IMR-90 (cell line): ENCODE data around the gene PPP1R1A. TPM values are rescaled to one million over a fixed set of nuclear protein-coding genes. Genes with fewer than 3 reads are reported as not detected.

Experiments used
- ATAC-seq: fragments of 200-7000 bp; cut with Tn5 transposase; 2 replicates; pipeline ENCODE4 v1.9.1; 2020; ENCODE audit warnings: low read depth, mild to moderate bottlenecking, moderate library complexity
- BruUV-seq: library from RNA; stranded (reverse); fragments of 400-500 nt; replicated peaks from 2 replicates; lab custom pipeline; 2021; lab: Mats Ljungman, UMichigan
- CTCF ChIA-PET: fragments of 300-600 bp; formaldehyde crosslinking; extraction: SDS; loops from one replicate; lab custom pipeline; 2021; ENCODE audit warnings: antibody characterized with exemption; lab: Yijun Ruan, JAX
- POLR2A ChIA-PET: fragments of 300-600 bp; sonication (Branson Sonifier 250); formaldehyde crosslinking; loops from one replicate; lab custom pipeline; 2022; ENCODE audit warnings: antibody characterized with exemption; ENCODE audit not compliant: unreplicated experiment; lab: Charles Lee
- DNase-seq: peaks from one replicate; pipeline ENCODE4 v3.0.0; 2013
- H2AFZ ChIP-seq: replicated peaks from 2 replicates; pipeline ENCODE3; 2013; ENCODE audit warnings: low read length, mild to moderate bottlenecking; ENCODE audit not compliant: poor library complexity
- H2AK5ac ChIP-seq: 2 replicates; pipeline ENCODE4 v1.6.1; 2013; ENCODE audit warnings: low read depth, low read length, inconsistent platforms
- H2AK9ac ChIP-seq: replicated peaks from 2 replicates; pipeline ENCODE3; 2013; ENCODE audit warnings: mild to moderate bottlenecking, low read depth, low read length, moderate library complexity; ENCODE audit not compliant: poor library complexity
- H2BK120ac ChIP-seq: 2 replicates; pipeline ENCODE4 v1.6.1; 2013; ENCODE audit warnings: low read depth, low read length, inconsistent platforms
- H2BK15ac ChIP-seq: 3 replicates; pipeline ENCODE4 v1.6.1; 2013; ENCODE audit warnings: low read depth, low read length, inconsistent platforms
- H2BK20ac ChIP-seq: 2 replicates; pipeline ENCODE4 v1.6.1; 2013; ENCODE audit warnings: low read depth, mild to moderate bottlenecking, inconsistent platforms, low read length, moderate library complexity
- H2BK5ac ChIP-seq: 2 replicates; pipeline ENCODE4 v1.6.1; 2013; ENCODE audit warnings: mild to moderate bottlenecking, low read depth, low read length, inconsistent platforms; ENCODE audit not compliant: poor library complexity, severe bottlenecking
- H3K14ac ChIP-seq: replicated peaks from 2 replicates; pipeline ENCODE4 v1.6.1; 2013; ENCODE audit warnings: low read depth, low read length, inconsistent platforms
- H3K18ac ChIP-seq: 2 replicates; pipeline ENCODE4 v1.6.1; 2013; ENCODE audit warnings: low read depth, low read length, control low read depth
- H3K23ac ChIP-seq: 2 replicates; pipeline ENCODE4 v1.6.1; 2013; ENCODE audit warnings: low read depth, low read length, inconsistent platforms
- H3K27ac ChIP-seq: 2 replicates; pipeline ENCODE4 v1.5.1; 2013; ENCODE audit warnings: mild to moderate bottlenecking, control low read depth, low read length; ENCODE audit not compliant: insufficient read depth
- H3K27me3 ChIP-seq: 2 replicates; pipeline ENCODE4 v1.6.1; 2013; ENCODE audit warnings: low read length; ENCODE audit not compliant: control insufficient read depth, insufficient read depth
- H3K36me3 ChIP-seq: 2 replicates; pipeline ENCODE4 v1.6.1; 2013; ENCODE audit warnings: low read length, mixed read lengths; ENCODE audit not compliant: control insufficient read depth, insufficient read depth
- H3K4ac ChIP-seq: 2 replicates; pipeline ENCODE4 v1.6.1; 2013; ENCODE audit warnings: low read depth, low read length, inconsistent platforms
- H3K4me1 ChIP-seq: 2 replicates; pipeline ENCODE4 v1.6.1; 2013; ENCODE audit warnings: low read length, mixed read lengths; ENCODE audit not compliant: control insufficient read depth, insufficient read depth
- H3K4me2 ChIP-seq: 2 replicates; pipeline ENCODE4 v1.6.1; 2013; ENCODE audit warnings: low read depth, mild to moderate bottlenecking, control low read depth, low read length, moderate library complexity
- H3K4me3 ChIP-seq: 2 replicates; pipeline ENCODE4 v1.5.1; 2013; ENCODE audit warnings: low read depth, mild to moderate bottlenecking, control low read depth, low read length, moderate library complexity; ENCODE audit not compliant: insufficient read depth
- H3K56ac ChIP-seq: 2 replicates; pipeline ENCODE4 v1.6.1; 2013; ENCODE audit warnings: low read length, inconsistent platforms; ENCODE audit not compliant: insufficient read depth; ENCODE audit errors: extremely low read depth
- H3K79me1 ChIP-seq, 2 experiments: 2 replicates each; pipeline ENCODE4 v1.6.1; 2013; ENCODE audit warnings: low read length in 2 of 2, inconsistent platforms in 1 of 2, low read depth in 1 of 2
- H3K9ac ChIP-seq: 2 replicates; pipeline ENCODE4 v1.6.1; 2013; ENCODE audit warnings: low read depth, low read length, control low read depth
- H3K9me1 ChIP-seq: 2 replicates; pipeline ENCODE4 v1.6.1; 2013; ENCODE audit warnings: low read length, inconsistent platforms; ENCODE audit not compliant: insufficient read depth
- H3K9me3 ChIP-seq: 2 replicates; pipeline ENCODE4 v1.6.1; 2013; ENCODE audit warnings: low read length; ENCODE audit not compliant: control insufficient read depth, insufficient read depth
- H4K20me1 ChIP-seq: 2 replicates; pipeline ENCODE4 v1.6.1; 2013; ENCODE audit warnings: low read length, inconsistent platforms; ENCODE audit not compliant: insufficient read depth
- H4K5ac ChIP-seq: 2 replicates; pipeline ENCODE4 v1.6.1; 2013; ENCODE audit warnings: mild to moderate bottlenecking, low read depth, low read length, control low read depth
- H4K8ac ChIP-seq, 2 experiments: 2 replicates each; pipeline ENCODE4 v1.6.1; 2013; ENCODE audit warnings: low read depth in 2 of 2, low read length in 2 of 2, control low read depth in 1 of 2, inconsistent platforms in 1 of 2
- H4K91ac ChIP-seq: 2 replicates; pipeline ENCODE4 v1.6.1; 2013; ENCODE audit warnings: low read depth, low read length, inconsistent platforms; ENCODE audit not compliant: insufficient read depth
- BHLHE40 ChIP-seq: fragments of 150-350 bp; IDR thresholded peaks from 2 replicates; pipeline ENCODE4 v1.6.1; 2016; ENCODE audit warnings: mild to moderate bottlenecking, low read depth, low read length
- CEBPB ChIP-seq: IDR thresholded peaks from 2 replicates; pipeline ENCODE4 v1.6.1; 2012; ENCODE audit warnings: low read depth, low read length, improper control_type of control experiment
- CHD1 ChIP-seq: IDR thresholded peaks from 2 replicates; pipeline ENCODE4 v1.6.1; 2012; ENCODE audit warnings: low read depth, low read length, improper control_type of control experiment
- ELK1 ChIP-seq: fragments of 150-350 bp; IDR thresholded peaks from 2 replicates; pipeline ENCODE4 v1.6.1; 2016; ENCODE audit warnings: low read depth, mild to moderate bottlenecking, low read length, moderate library complexity, borderline replicate concordance
- FOS ChIP-seq: fragments of 150-350 bp; IDR thresholded peaks from 2 replicates; pipeline ENCODE4 v1.6.1; 2016; ENCODE audit warnings: low read depth, low read length
- MAZ ChIP-seq: IDR thresholded peaks from 2 replicates; pipeline ENCODE4 v1.6.1; 2012; ENCODE audit warnings: low read depth, mild to moderate bottlenecking, low read length, improper control_type of control experiment, moderate library complexity, borderline replicate concordance
- MXI1 ChIP-seq: IDR thresholded peaks from 2 replicates; pipeline ENCODE4 v1.6.1; 2012; ENCODE audit warnings: low read depth, mild to moderate bottlenecking, low read length, moderate library complexity, borderline replicate concordance
- NFE2L2 ChIP-seq: fragments of 150-350 bp; IDR thresholded peaks from 2 replicates; pipeline ENCODE4 v1.6.1; 2016; ENCODE audit warnings: low read depth, mild to moderate bottlenecking, low read length
- POLR2A ChIP-seq: IDR thresholded peaks from 2 replicates; pipeline ENCODE4 v1.6.1; 2012; ENCODE audit warnings: mild to moderate bottlenecking, low read depth, low read length
- RAD21 ChIP-seq: IDR thresholded peaks from 2 replicates; pipeline ENCODE4 v1.6.1; 2012; ENCODE audit warnings: low read length, improper control_type of control experiment
- RCOR1 ChIP-seq: IDR thresholded peaks from 2 replicates; pipeline ENCODE4 v1.6.1; 2012; ENCODE audit warnings: mild to moderate bottlenecking, low read length, improper control_type of control experiment; ENCODE audit not compliant: insufficient replicate concordance
- RFX5 ChIP-seq: IDR thresholded peaks from 2 replicates; pipeline ENCODE4 v1.8.0; 2012; ENCODE audit warnings: low read depth, mild to moderate bottlenecking, low read length, moderate library complexity
- SMC3 ChIP-seq: fragments of 150-350 bp; IDR thresholded peaks from 2 replicates; pipeline ENCODE4 v1.6.1; 2016; ENCODE audit warnings: low read depth, mild to moderate bottlenecking, antibody characterized with exemption, low read length, moderate library complexity
- WGBS, 2 experiments: methylation state at CpG; one replicate each; pipeline versions ENCODE4 v1.1.5 to v1.1.7; 2013; ENCODE audit warnings: missing lambda C conversion rate in 2 of 2; ENCODE audit not compliant: insufficient read length in 1 of 2; ENCODE audit errors: extremely low coverage in 2 of 2; 5-methylcytosine and 5-hydroxymethylcytosine counted together
- dilution Hi-C: fragments of 300-500 bp; cut with HindIII; formaldehyde crosslinking; loops from one replicate; pipeline ENCODE4 v1.14.3; 2018; ENCODE audit warnings: low sequenced_read_pairs; ENCODE audit not compliant: unreplicated experiment
- in situ Hi-C: fragments of 300-500 bp; cut with MboI; formaldehyde crosslinking; loops from 3 replicates; pipeline ENCODE4 v1.14.3; 2019; ENCODE audit warnings: low sequenced_read_pairs, inconsistent platforms, mixed read lengths
- intact Hi-C: fragments of 100-400 bp; cut with micrococcal nuclease; formaldehyde crosslinking; loops from 2 replicates; pipeline ENCODE4 v1.10.0; 2022
- polyA plus RNA-seq, 3 experiments: library from polyadenylated mRNA; depleted of rRNA; stranded (reverse); fragments of >200 nt; gene quantifications; 2 replicates each; pipeline ENCODE4 v1.2.3, GENCODE V29; 2012; ENCODE audit warnings: low replicate concordance in 1 of 3
- total RNA-seq: library from RNA; depleted of rRNA; stranded (reverse); fragments of >200 nt; gene quantifications from 2 replicates; pipeline ENCODE4 v1.2.3, GENCODE V29; 2012
- TF ChIP-seq, protein P1 (sequence below): conservative IDR thresholded peaks from 2 replicates; pipeline ENCODE4 v1.5.1; 2012; ENCODE audit warnings: mild to moderate bottlenecking, low read depth, low read length, improper control_type of control experiment
- TF ChIP-seq, protein P2 (sequence below): fragments of 150-350 bp; IDR thresholded peaks from 2 replicates; pipeline ENCODE4 v1.6.1; 2017; ENCODE audit warnings: mild to moderate bottlenecking, antibody characterized with exemption, low read length, low read depth

The PPP1R1A gene
- total and polyA plus RNA-seq, 2 of the 4 experiments (the other 2 are of a cell fraction), result not detected

- TF ChIP-seq, protein P1, sequence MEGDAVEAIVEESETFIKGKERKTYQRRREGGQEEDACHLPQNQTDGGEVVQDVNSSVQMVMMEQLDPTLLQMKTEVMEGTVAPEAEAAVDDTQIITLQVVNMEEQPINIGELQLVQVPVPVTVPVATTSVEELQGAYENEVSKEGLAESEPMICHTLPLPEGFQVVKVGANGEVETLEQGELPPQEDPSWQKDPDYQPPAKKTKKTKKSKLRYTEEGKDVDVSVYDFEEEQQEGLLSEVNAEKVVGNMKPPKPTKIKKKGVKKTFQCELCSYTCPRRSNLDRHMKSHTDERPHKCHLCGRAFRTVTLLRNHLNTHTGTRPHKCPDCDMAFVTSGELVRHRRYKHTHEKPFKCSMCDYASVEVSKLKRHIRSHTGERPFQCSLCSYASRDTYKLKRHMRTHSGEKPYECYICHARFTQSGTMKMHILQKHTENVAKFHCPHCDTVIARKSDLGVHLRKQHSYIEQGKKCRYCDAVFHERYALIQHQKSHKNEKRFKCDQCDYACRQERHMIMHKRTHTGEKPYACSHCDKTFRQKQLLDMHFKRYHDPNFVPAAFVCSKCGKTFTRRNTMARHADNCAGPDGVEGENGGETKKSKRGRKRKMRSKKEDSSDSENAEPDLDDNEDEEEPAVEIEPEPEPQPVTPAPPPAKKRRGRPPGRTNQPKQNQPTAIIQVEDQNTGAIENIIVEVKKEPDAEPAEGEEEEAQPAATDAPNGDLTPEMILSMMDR, result no peak
- TF ChIP-seq BHLHE40 (no peak), ELK1 (no peak), RCOR1 (no peak), MXI1 (no peak), MAZ (no peak), FOS (no peak), CHD1 (no peak), CEBPB (no peak), NFE2L2 (no peak), RAD21 (no peak), SMC3 (no peak), POLR2A (no peak), RFX5 (no peak)
- TF ChIP-seq, protein P2, sequence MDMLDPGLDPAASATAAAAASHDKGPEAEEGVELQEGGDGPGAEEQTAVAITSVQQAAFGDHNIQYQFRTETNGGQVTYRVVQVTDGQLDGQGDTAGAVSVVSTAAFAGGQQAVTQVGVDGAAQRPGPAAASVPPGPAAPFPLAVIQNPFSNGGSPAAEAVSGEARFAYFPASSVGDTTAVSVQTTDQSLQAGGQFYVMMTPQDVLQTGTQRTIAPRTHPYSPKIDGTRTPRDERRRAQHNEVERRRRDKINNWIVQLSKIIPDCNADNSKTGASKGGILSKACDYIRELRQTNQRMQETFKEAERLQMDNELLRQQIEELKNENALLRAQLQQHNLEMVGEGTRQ, result no peak
- H4K91ac ChIP-seq, result no peak overlapping the region
- intact Hi-C loops (no loop called here), in situ Hi-C loops (no loop called here), dilution Hi-C loops (no loop called here)
- ChIA-PET CTCF (no interaction called here), POLR2A (no interaction called here)
- H3K79me1 ChIP-seq, result no peaks in the 10 kb centered on the region
- no peak overlapping the region for H3K23ac ChIP-seq
- H2BK120ac ChIP-seq, result no peak overlapping the region
- no TSS peak for BruUV-seq
- H2BK20ac ChIP-seq, result no peak overlapping the region
- no peaks in the 10 kb centered on the region for H3K36me3 ChIP-seq
- no peak overlapping the region for H3K4me3 ChIP-seq
- H2AK5ac ChIP-seq, result no peak overlapping the region
- no peak overlapping the region for H3K4ac ChIP-seq
- DNase-seq (no peak), ATAC-seq (no peak)
- peaks cover 2% of the 10 kb centered on the region for H3K27me3 ChIP-seq
- H2BK15ac ChIP-seq, result no peak overlapping the region
- no peak overlapping the region for H4K5ac ChIP-seq
- H3K4me1 ChIP-seq, result no peaks in the 10 kb centered on the region
- H3K18ac ChIP-seq, result no peak overlapping the region
- no peak overlapping the region for H4K8ac ChIP-seq
- H3K9me3 ChIP-seq, result no peaks in the 10 kb centered on the region
- no peak overlapping the region for H2AFZ ChIP-seq
- H3K4me2 ChIP-seq, result no peak overlapping the region
- no peaks in the 10 kb centered on the region for H3K9me1 ChIP-seq
- H3K14ac ChIP-seq, result no peak overlapping the region
- no peak overlapping the region for H3K56ac ChIP-seq
- H4K20me1 ChIP-seq, result no peaks in the 10 kb centered on the region
- WGBS, 2 experiments, result 54% methylated on average over 2 of the region's 6 CpGs; no CpG with 5 or more reads in 1 of the 2 experiments
- H2BK5ac ChIP-seq, result no peak overlapping the region
- no peak overlapping the region for H2AK9ac ChIP-seq
- H3K9ac ChIP-seq, result no peak overlapping the region
- H3K27ac ChIP-seq, result no peak overlapping the region
Measured at GRCh38 chr12:54616933-54617680, 28.6 kb upstream of the PPP1R1A start.
